Gastroesophageal sphincter (tissue), 3 donors: ENCODE data around the gene ARHGDIB.

ENCODE experiments used
- CTCF ChIP-seq, 4 experiments: fragments of 200-600 bp in 2 of 4; fragments of 450-650 bp in 2 of 4; sonication (generic) in 1 of 4; IDR thresholded peaks; one replicate each; pipeline ENCODE4 v1.5.1; 2017 to 2019; ENCODE audit warnings: antibody characterized with exemption in 4 of 4, mild to moderate bottlenecking in 2 of 4, moderate library complexity in 2 of 4
- EP300 ChIP-seq: sonication (generic); formaldehyde crosslinking; IDR thresholded peaks from one replicate; pipeline ENCODE4 v1.6.1; 2017; ENCODE audit warnings: antibody characterized with exemption, mild to moderate bottlenecking
- POLR2A ChIP-seq, 2 donors: fragments of 450-650 bp; IDR thresholded peaks; one replicate each; pipeline ENCODE4 v1.6.1; 2017; ENCODE audit warnings: antibody characterized with exemption in 2 of 2, mild to moderate bottlenecking in 2 of 2, moderate library complexity in 1 of 2
- POLR2AphosphoS5 ChIP-seq: sonication (generic); formaldehyde crosslinking; IDR thresholded peaks from one replicate; pipeline ENCODE4 v1.6.1; 2017; ENCODE audit warnings: antibody characterized with exemption

GRCh38 chr12:14905269-14906004 is 56.0 kb downstream of the ARHGDIB start:
- no peak for TF ChIP-seq EP300
- no peak for TF ChIP-seq POLR2AphosphoS5
- TF ChIP-seq CTCF (IDR thresholded peaks at IDR 0.05) = no peak
- no peak for TF ChIP-seq POLR2A (IDR thresholded peaks at IDR 0.05)
